H1 (cell line): ENCODE results near the gene FAH. TPM values are rescaled to one million over a fixed set of nuclear protein-coding genes. Genes with fewer than 3 reads are reported as not detected.

ENCODE experiments used
- CTCF ChIA-PET: fragments of 300-600 bp; sonication (Branson Sonifier 250); formaldehyde crosslinking; loops from one replicate; lab custom pipeline; 2021; ENCODE audit not compliant: partially characterized antibody; lab: Charles Lee
- POLR2A ChIA-PET: fragments of 300-600 bp; sonication (Branson Sonifier 250); formaldehyde crosslinking; loops from one replicate; lab custom pipeline; 2021; ENCODE audit warnings: inconsistent platforms; ENCODE audit not compliant: partially characterized antibody; lab: Charles Lee
- DNase-seq, 2 experiments: peaks; one replicate each; pipeline versions ENCODE4 v3.0.0 to v3.0.0-alpha.2; 2010 to 2022; ENCODE audit warnings: low spot score in 2 of 2, low read depth in 1 of 2, mixed read lengths in 1 of 2
- FAIRE-seq: peaks from 2 replicates; lab custom pipeline; 2011; peaks lifted over from hg19 to GRCh38; lab: Jason Lieb, UNC
- H2AFZ ChIP-seq: 2 replicates; pipeline ENCODE4 v1.8.1; 2012; ENCODE audit warnings: low read length, inconsistent platforms
- H2AK5ac ChIP-seq: 2 replicates; pipeline ENCODE4 v1.6.1; 2013; ENCODE audit warnings: low read depth, low read length
- H2BK120ac ChIP-seq: replicated peaks from 2 replicates; pipeline ENCODE3; 2013; ENCODE audit warnings: low read depth, low read length, inconsistent platforms
- H2BK12ac ChIP-seq: 2 replicates; pipeline ENCODE4 v1.6.1; 2013; ENCODE audit warnings: low read depth, low read length
- H2BK15ac ChIP-seq: 2 replicates; pipeline ENCODE4 v1.6.1; 2013; ENCODE audit warnings: low read length
- H2BK20ac ChIP-seq: 2 replicates; pipeline ENCODE4 v1.6.1; 2013; ENCODE audit warnings: low read length
- H2BK5ac ChIP-seq: 2 replicates; pipeline ENCODE4 v1.6.1; 2013; ENCODE audit warnings: low read depth, low read length
- H3K14ac ChIP-seq: 2 replicates; pipeline ENCODE4 v1.6.1; 2013; ENCODE audit warnings: inconsistent platforms; ENCODE audit not compliant: insufficient read length
- H3K18ac ChIP-seq: 2 replicates; pipeline ENCODE4 v1.6.1; 2013; ENCODE audit warnings: low read length; ENCODE audit errors: extremely low read depth
- H3K23ac ChIP-seq: 2 replicates; pipeline ENCODE4 v1.6.1; 2013; ENCODE audit warnings: inconsistent platforms; ENCODE audit not compliant: insufficient read length
- H3K23me2 ChIP-seq: 2 replicates; pipeline ENCODE4 v1.6.1; 2013; ENCODE audit warnings: low read depth, low read length
- H3K27ac ChIP-seq: 2 replicates; pipeline ENCODE4 v1.6.1; 2011; ENCODE audit warnings: low read depth, low read length, inconsistent platforms
- H3K27me3 ChIP-seq, 4 experiments: replicated peaks in 1 of 4; 1 replicate in 1 of 4; 2 replicates in 3 of 4; pipeline versions ENCODE4 v1.6.1 to v1.8.1; 2011 to 2013; ENCODE audit warnings: low read length in 3 of 4, mild to moderate bottlenecking in 3 of 4, inconsistent platforms in 2 of 4, mixed read lengths in 2 of 4, moderate library complexity in 1 of 4; ENCODE audit not compliant: control insufficient read depth in 3 of 4, insufficient read depth in 3 of 4; ENCODE audit errors: extremely low read depth in 1 of 4
- H3K36me3 ChIP-seq, 4 experiments: 2 replicates each; pipeline versions ENCODE4 v1.6.1 to v1.8.1; 2011 to 2013; ENCODE audit warnings: mild to moderate bottlenecking in 4 of 4, low read length in 3 of 4, moderate library complexity in 2 of 4, control low read depth in 1 of 4, inconsistent platforms in 1 of 4; ENCODE audit not compliant: insufficient read depth in 4 of 4, control insufficient read depth in 2 of 4
- H3K4ac ChIP-seq: replicated peaks from 2 replicates; pipeline ENCODE3; 2013; ENCODE audit warnings: low read length, low read depth, mixed read lengths, inconsistent platforms; ENCODE audit not compliant: insufficient read length
- H3K4me1 ChIP-seq, 4 experiments: replicated peaks in 1 of 4; 1 replicate in 1 of 4; 2 replicates in 3 of 4; pipeline versions ENCODE4 v1.6.1 to v1.8.1; 2011 to 2013; ENCODE audit warnings: low read length in 3 of 4, inconsistent platforms in 2 of 4, mixed read lengths in 1 of 4; ENCODE audit not compliant: insufficient read depth in 4 of 4, control insufficient read depth in 3 of 4
- H3K4me2 ChIP-seq, 2 experiments: 2 replicates each; pipeline versions ENCODE4 v1.6.1 to v1.8.1; 2011 to 2013; ENCODE audit warnings: low read depth in 2 of 2, low read length in 2 of 2, control low read depth in 1 of 2, inconsistent platforms in 1 of 2, mild to moderate bottlenecking in 1 of 2; ENCODE audit not compliant: insufficient read depth in 1 of 2
- H3K4me3 ChIP-seq, 4 experiments: fragments of 200-600, 300-600 bp in 1 of 4; sonication (generic), shearing (Covaris generic), sonication (Bioruptor Twin) in 1 of 4; 2 replicates each; pipeline versions ENCODE4 v1.5.1 to v1.8.1; 2011 to 2016; ENCODE audit warnings: low read length in 4 of 4, low read depth in 3 of 4, control low read depth in 2 of 4, inconsistent platforms in 2 of 4, mild to moderate bottlenecking in 2 of 4, mixed read lengths in 1 of 4, moderate library complexity in 1 of 4; ENCODE audit not compliant: insufficient read depth in 2 of 4; ENCODE audit errors: extremely low read depth in 1 of 4
- H3K56ac ChIP-seq: replicated peaks from 2 replicates; pipeline ENCODE3; 2013; ENCODE audit warnings: low read depth, mild to moderate bottlenecking, mixed read lengths, low read length, inconsistent platforms; ENCODE audit not compliant: insufficient read length
- H3K79me1 ChIP-seq: 2 replicates; pipeline ENCODE4 v1.6.1; 2013; ENCODE audit warnings: low read depth, low read length, control low read depth
- H3K79me2 ChIP-seq, 2 experiments: 2 replicates each; pipeline versions ENCODE4 v1.6.1 to v1.8.1; 2012 to 2013; ENCODE audit warnings: low read length in 2 of 2, mild to moderate bottlenecking in 2 of 2, inconsistent platforms in 1 of 2; ENCODE audit not compliant: insufficient read depth in 2 of 2, control insufficient read depth in 1 of 2
- H3K9ac ChIP-seq, 4 experiments: replicated peaks in 1 of 4; 1 replicate in 1 of 4; 2 replicates in 3 of 4; pipeline versions ENCODE4 v1.6.1 to v1.8.1; 2011 to 2013; ENCODE audit warnings: low read depth in 3 of 4, low read length in 3 of 4, control low read depth in 2 of 4, mild to moderate bottlenecking in 2 of 4, moderate library complexity in 2 of 4, inconsistent platforms in 1 of 4; ENCODE audit errors: extremely low read depth in 1 of 4
- H3K9me3 ChIP-seq, 2 experiments: 2 replicates each; pipeline versions ENCODE4 v1.6.1 to v1.8.1; 2012 to 2013; ENCODE audit warnings: mild to moderate bottlenecking in 2 of 2, moderate library complexity in 2 of 2, control low read depth in 1 of 2, inconsistent platforms in 1 of 2, low read depth in 1 of 2, low read length in 1 of 2, mixed read lengths in 1 of 2; ENCODE audit not compliant: insufficient read depth in 2 of 2
- H4K20me1 ChIP-seq, 2 experiments: replicated peaks in 1 of 2; 2 replicates each; pipeline versions ENCODE3 to v1.8.1; 2011 to 2013; ENCODE audit warnings: inconsistent platforms in 2 of 2, low read length in 2 of 2, mild to moderate bottlenecking in 1 of 2; ENCODE audit not compliant: insufficient read depth in 2 of 2, control insufficient read depth in 1 of 2
- H4K5ac ChIP-seq: 2 replicates; pipeline ENCODE4 v1.6.1; 2013; ENCODE audit warnings: low read length, low read depth, mixed read lengths, inconsistent platforms; ENCODE audit not compliant: insufficient read length
- H4K8ac ChIP-seq: 2 replicates; pipeline ENCODE4 v1.8.0; 2013; ENCODE audit warnings: mild to moderate bottlenecking, moderate library complexity, low read length, inconsistent platforms; ENCODE audit not compliant: insufficient read depth; ENCODE audit errors: extremely low read depth
- H4K91ac ChIP-seq: replicated peaks from 2 replicates; pipeline ENCODE3; 2013; ENCODE audit warnings: low read length, mixed read lengths, inconsistent platforms; ENCODE audit not compliant: insufficient read length
- BACH1 ChIP-seq: IDR thresholded peaks from 2 replicates; pipeline ENCODE4 v1.6.1; 2012; ENCODE audit warnings: low read length, improper control_type of control experiment
- BRCA1 ChIP-seq: IDR thresholded peaks from 2 replicates; pipeline ENCODE4 v1.6.1; 2012; ENCODE audit warnings: low read depth, low read length, improper control_type of control experiment
- CEBPB ChIP-seq: IDR thresholded peaks from 2 replicates; pipeline ENCODE4 v1.6.1; 2012; ENCODE audit warnings: low read depth, low read length
- CREB1 ChIP-seq: IDR thresholded peaks from 2 replicates; pipeline ENCODE4 v1.6.1; 2012; ENCODE audit warnings: inconsistent platforms
- GTF2F1 ChIP-seq: IDR thresholded peaks from 2 replicates; pipeline ENCODE4 v1.6.1; 2012; ENCODE audit warnings: low read depth, low read length, improper control_type of control experiment, borderline replicate concordance
- JUN ChIP-seq: IDR thresholded peaks from 2 replicates; pipeline ENCODE4 v1.6.1; 2011; ENCODE audit warnings: low read depth, mild to moderate bottlenecking, improper control_type of control experiment, low read length
- POU5F1 ChIP-seq: IDR thresholded peaks from 2 replicates; pipeline ENCODE4 v1.6.1; 2011; ENCODE audit warnings: low read depth, mild to moderate bottlenecking, low read length, moderate library complexity
- RNF2 ChIP-seq: fragments of 200-900, 300-1000 bp; sonication (generic); IDR thresholded peaks from 2 replicates; pipeline ENCODE4 v1.7.1; 2016; ENCODE audit warnings: borderline replicate concordance, low read depth, mild to moderate bottlenecking, antibody characterized with exemption, low read length; ENCODE audit not compliant: poor library complexity, severe bottlenecking; ENCODE audit errors: missing control alignments
- YY1 ChIP-seq: IDR thresholded peaks from 2 replicates; pipeline ENCODE4 v1.6.1; 2011; ENCODE audit warnings: low read depth, mild to moderate bottlenecking, low read length
- WGBS, 2 experiments: shearing (Covaris generic) in 1 of 2; methylation state at CpG; one replicate each; pipeline versions ENCODE4 v1.1.6 to v1.1.7; 2013 to 2015; ENCODE audit warnings: low lambda C conversion rate in 2 of 2, mixed read lengths in 2 of 2, inconsistent platforms in 1 of 2, low coverage in 1 of 2, missing lambda C conversion rate in 1 of 2; ENCODE audit not compliant: insufficient replicate concordance in 2 of 2, insufficient coverage in 1 of 2, insufficient read length in 1 of 2; ENCODE audit errors: extremely low coverage in 1 of 2, missing lambda C conversion rate in 1 of 2; 5-methylcytosine and 5-hydroxymethylcytosine counted together
- polyA plus RNA-seq, 7 experiments: library from polyadenylated mRNA; depleted of rRNA in 3 of 7; stranded (reverse) in 5 of 7; unstranded in 2 of 7; fragments of >200 nt in 5 of 7; fragments of 200-250 nt in 2 of 7; gene quantifications; 1 replicate in 5 of 7; 2 replicates in 1 of 7; 4 replicates in 1 of 7; pipeline versions ENCODE4 v1.2.1 to v1.2.3, GENCODE V29; 2011 to 2013; ENCODE audit warnings: missing spikeins in 2 of 7, mixed read lengths in 2 of 7
- total RNA-seq: library from RNA; stranded (reverse); fragmentation: NEBNext Ultra II Directional; extraction: Animal tissue kit (Norgen Biotek cat#: 25700); gene quantifications from 2 replicates; pipeline ENCODE4 v1.2.1, GENCODE V29; 2021
- TF ChIP-seq, protein P1 (sequence below): IDR thresholded peaks from 2 replicates; pipeline ENCODE4 v1.6.1; 2012; ENCODE audit warnings: low read length, inconsistent platforms

The FAH gene
- total and polyA plus RNA-seq, 2 of the 8 experiments (the other 6 are each of a cell fraction or from before 2014, with no cell fraction given): 20.0 to 21.7 TPM

DNA sequence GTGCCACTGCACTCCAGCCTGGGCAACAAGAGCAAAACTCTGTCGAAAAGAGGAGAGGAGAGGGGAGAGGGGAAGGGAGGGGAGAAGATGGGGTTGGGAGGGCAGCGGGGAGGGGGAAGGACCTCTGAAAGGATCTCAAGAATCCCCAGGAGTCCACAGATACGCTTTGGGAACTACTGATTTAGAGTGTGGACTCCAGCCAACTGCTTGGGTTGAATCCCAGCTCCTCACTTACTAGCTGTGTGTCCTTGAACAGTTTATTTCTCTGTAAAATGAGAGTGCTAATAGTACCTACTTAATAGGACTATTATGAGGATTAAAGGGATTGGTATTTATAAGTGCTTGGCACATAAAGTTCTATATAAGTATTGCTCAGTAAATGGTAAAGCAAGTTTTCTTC lies 45.0 kb upstream of the FAH start:
- H3K14ac ChIP-seq: no peak overlapping the region
- CTCF ChIA-PET: interaction anchor here (1.0 to 4.2 kb wide), 2 partner anchors 18 to 49 kb away, joined by 3 to 20 read pairs; partner anchors contain the start of gene ZFAND6
- no peaks in the 10 kb centered on the region for H3K27me3 ChIP-seq
- DNase-seq (no peak), FAIRE-seq (no peak)
- H3K79me2 ChIP-seq: peaks cover 0 to 92% of the 10 kb centered on the region in 2 experiments; a peak in 3 of 4 replicates
- no peak overlapping the region for H2BK15ac ChIP-seq
- TF ChIP-seq BRCA1: no peak
- no peak for TF ChIP-seq GTF2F1
- TF ChIP-seq JUN: no peak
- TF ChIP-seq YY1: no peak
- TF ChIP-seq, protein P1, sequence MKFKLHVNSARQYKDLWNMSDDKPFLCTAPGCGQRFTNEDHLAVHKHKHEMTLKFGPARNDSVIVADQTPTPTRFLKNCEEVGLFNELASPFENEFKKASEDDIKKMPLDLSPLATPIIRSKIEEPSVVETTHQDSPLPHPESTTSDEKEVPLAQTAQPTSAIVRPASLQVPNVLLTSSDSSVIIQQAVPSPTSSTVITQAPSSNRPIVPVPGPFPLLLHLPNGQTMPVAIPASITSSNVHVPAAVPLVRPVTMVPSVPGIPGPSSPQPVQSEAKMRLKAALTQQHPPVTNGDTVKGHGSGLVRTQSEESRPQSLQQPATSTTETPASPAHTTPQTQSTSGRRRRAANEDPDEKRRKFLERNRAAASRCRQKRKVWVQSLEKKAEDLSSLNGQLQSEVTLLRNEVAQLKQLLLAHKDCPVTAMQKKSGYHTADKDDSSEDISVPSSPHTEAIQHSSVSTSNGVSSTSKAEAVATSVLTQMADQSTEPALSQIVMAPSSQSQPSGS: no peak
- no peak for TF ChIP-seq POU5F1
- no peak for TF ChIP-seq RNF2
- TF ChIP-seq CREB1: no peak
- TF ChIP-seq CEBPB: no peak
- no peak for TF ChIP-seq BACH1
- peaks cover 0 to 6% (median 0%) of the 10 kb centered on the region in 4 experiments; a peak in 2 of 7 replicates for H3K4me1 ChIP-seq
- no peak overlapping the region for H3K4me2 ChIP-seq
- H2BK5ac ChIP-seq: no peak overlapping the region
- H2BK120ac ChIP-seq: no peak overlapping the region
- H3K9me3 ChIP-seq: no peaks in the 10 kb centered on the region
- POLR2A ChIA-PET: no interaction called here
- no peaks in the 10 kb centered on the region; a peak in 2 of 8 replicates for H3K36me3 ChIP-seq
- 80% methylated on average over 1 of the region's 3 CpGs; no CpG with 5 or more reads in 1 of the 2 experiments for WGBS, 2 experiments
- H3K4ac ChIP-seq: no peak overlapping the region
- H4K8ac ChIP-seq: no peak overlapping the region
- no peak overlapping the region for H4K5ac ChIP-seq
- no peak overlapping the region for H2BK20ac ChIP-seq
- no peak overlapping the region for H3K23ac ChIP-seq
- H3K79me1 ChIP-seq: no peaks in the 10 kb centered on the region; the same call in 1 of the 2 replicates
- no peak overlapping the region for H3K56ac ChIP-seq
- H2AFZ ChIP-seq: no peak overlapping the region
- no peak overlapping the region for H3K9ac ChIP-seq
- H3K18ac ChIP-seq: no peak overlapping the region
- no peak overlapping the region for H3K4me3 ChIP-seq
- no peak overlapping the region for H4K91ac ChIP-seq
- H2AK5ac ChIP-seq: no peak overlapping the region
- H4K20me1 ChIP-seq: peaks cover 2 to 11% of the 10 kb centered on the region in 2 experiments
- no peak overlapping the region for H2BK12ac ChIP-seq
- H3K23me2 ChIP-seq: no peaks in the 10 kb centered on the region; the same call in 1 of the 2 replicates
- no peak overlapping the region for H3K27ac ChIP-seq
